ENCODE data around the gene NAMPT.

- no peak for TF ChIP-seq POLR2AphosphoS5 (IDR thresholded peaks at IDR 0.05; ENCODE audit: borderline replicate concordance, low read depth, low read length)
- no peak for TF ChIP-seq EZH2 (IDR thresholded peaks at IDR 0.05)
Measured at GRCh38 chr7:106216923-106217542, 67.8 kb downstream of the NAMPT start.

All from SK-N-MC (cell line).